SK-N-SH treated with all-trans-retinoic acid at 6 μM for 48 hours (cell line): ENCODE results near the gene DDX24.

Experiments used
- ARNTL ChIP-seq: fragments of 450-650 bp; formaldehyde crosslinking; IDR thresholded peaks from 2 replicates; pipeline ENCODE4 v1.5.0; 2020; ENCODE audit warnings: low read depth, mild to moderate bottlenecking, moderate library complexity, borderline replicate concordance
- CSDC2 ChIP-seq: fragments of 250-450 bp; sonication (Bioruptor Pico); IDR thresholded peaks from 2 replicates; pipeline ENCODE4 v1.5.0; 2020; ENCODE audit warnings: mild to moderate bottlenecking, moderate library complexity
- ESRRG ChIP-seq: fragments of 250-450 bp; sonication (Bioruptor Pico); IDR thresholded peaks from 2 replicates; pipeline ENCODE4 v1.6.1; 2021; ENCODE audit warnings: mild to moderate bottlenecking
- GLIS3 ChIP-seq: fragments of 250-450 bp; sonication (Bioruptor Pico); IDR thresholded peaks from 2 replicates; pipeline ENCODE4 v1.5.0; 2020; ENCODE audit warnings: mild to moderate bottlenecking, moderate library complexity
- PATZ1 ChIP-seq: fragments of 250-450 bp; sonication (Bioruptor Pico); IDR thresholded peaks from 2 replicates; pipeline ENCODE4 v1.8.0; 2020; ENCODE audit warnings: mild to moderate bottlenecking, moderate library complexity, borderline replicate concordance
- POU6F1 ChIP-seq: fragments of 250-450 bp; sonication (Bioruptor Pico); IDR thresholded peaks from 2 replicates; pipeline ENCODE4 v1.8.0; 2021; ENCODE audit warnings: low read depth, mild to moderate bottlenecking, moderate library complexity, borderline replicate concordance
- RARB ChIP-seq: fragments of 250-450 bp; sonication (Bioruptor Pico); IDR thresholded peaks from 2 replicates; pipeline ENCODE4 v1.8.0; 2021; ENCODE audit warnings: mild to moderate bottlenecking, moderate library complexity
- TCF4 ChIP-seq: fragments of 250-450 bp; sonication (Bioruptor Pico); IDR thresholded peaks from 2 replicates; pipeline ENCODE4 v1.8.0; 2021; ENCODE audit warnings: mild to moderate bottlenecking, moderate library complexity, borderline replicate concordance
- TOX ChIP-seq: fragments of 250-450 bp; sonication (Bioruptor Pico); IDR thresholded peaks from 2 replicates; pipeline ENCODE4 v1.8.0; 2021; ENCODE audit warnings: mild to moderate bottlenecking, moderate library complexity, borderline replicate concordance
- ZFP30 ChIP-seq: fragments of 450-650 bp; formaldehyde crosslinking; IDR thresholded peaks from 2 replicates; pipeline ENCODE4 v1.5.0; 2022; ENCODE audit warnings: mild to moderate bottlenecking, moderate library complexity
- ZNF565 ChIP-seq: fragments of 450-650 bp; formaldehyde crosslinking; conservative IDR thresholded peaks from 2 replicates; pipeline ENCODE4 v1.5.0; 2020; ENCODE audit warnings: low read depth, mild to moderate bottlenecking, moderate library complexity
- ZNF70 ChIP-seq: fragments of 450-650 bp; formaldehyde crosslinking; IDR thresholded peaks from 2 replicates; pipeline ENCODE4 v1.5.0; 2020; ENCODE audit warnings: mild to moderate bottlenecking, moderate library complexity

- TF ChIP-seq TCF4 (CRISPR knock-in tag): no peak
- no peak for TF ChIP-seq ESRRG (CRISPR knock-in tag)
- no peak for TF ChIP-seq CSDC2 (CRISPR knock-in tag)
- TF ChIP-seq RARB (CRISPR knock-in tag): no peak
- TF ChIP-seq POU6F1: no peak
- TF ChIP-seq ARNTL (CRISPR knock-in tag): no peak
- no peak for TF ChIP-seq GLIS3 (CRISPR knock-in tag)
- TF ChIP-seq TOX (CRISPR knock-in tag): no peak
- no peak for TF ChIP-seq PATZ1 (CRISPR knock-in tag)
- no peak for TF ChIP-seq ZNF70
- no peak for TF ChIP-seq ZNF565 (CRISPR knock-in tag)
- no peak for TF ChIP-seq ZFP30 (CRISPR knock-in tag)
Observed at GRCh38 chr14:94114589-94115057, 33.6 kb upstream of the DDX24 start.
